Measurements from ENCODE around the gene ITGBL1.

ITGBL1 gene

DNA sequence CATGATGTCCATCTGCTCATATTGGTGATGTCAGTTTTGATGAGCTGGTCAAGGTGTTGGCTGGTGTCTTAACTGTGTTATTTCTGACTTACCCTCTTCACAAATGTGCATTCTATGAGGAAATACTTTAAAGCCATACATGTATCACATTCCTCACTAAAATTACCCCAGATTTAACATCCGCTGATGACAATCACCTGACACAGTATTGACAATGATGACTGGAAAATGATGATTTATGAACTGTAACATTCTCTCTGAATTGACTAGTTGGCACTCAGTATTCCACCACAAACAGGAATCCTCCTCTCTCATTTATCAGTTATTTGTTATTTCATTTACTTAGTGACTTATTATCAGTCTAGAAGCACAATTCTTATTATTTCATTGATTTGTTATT is 117.3 kb downstream of the ITGBL1 start:
- DNase-seq (ENCODE audit: low read depth): no peak
- TF ChIP-seq MYC (IDR thresholded peaks at IDR 0.05; ENCODE audit: low read depth, low read length) (no peak), POLR2A (IDR thresholded peaks at IDR 0.05; ENCODE audit: extremely low read depth, insufficient read length) (no peak)
- TF ChIP-seq, protein P1, sequence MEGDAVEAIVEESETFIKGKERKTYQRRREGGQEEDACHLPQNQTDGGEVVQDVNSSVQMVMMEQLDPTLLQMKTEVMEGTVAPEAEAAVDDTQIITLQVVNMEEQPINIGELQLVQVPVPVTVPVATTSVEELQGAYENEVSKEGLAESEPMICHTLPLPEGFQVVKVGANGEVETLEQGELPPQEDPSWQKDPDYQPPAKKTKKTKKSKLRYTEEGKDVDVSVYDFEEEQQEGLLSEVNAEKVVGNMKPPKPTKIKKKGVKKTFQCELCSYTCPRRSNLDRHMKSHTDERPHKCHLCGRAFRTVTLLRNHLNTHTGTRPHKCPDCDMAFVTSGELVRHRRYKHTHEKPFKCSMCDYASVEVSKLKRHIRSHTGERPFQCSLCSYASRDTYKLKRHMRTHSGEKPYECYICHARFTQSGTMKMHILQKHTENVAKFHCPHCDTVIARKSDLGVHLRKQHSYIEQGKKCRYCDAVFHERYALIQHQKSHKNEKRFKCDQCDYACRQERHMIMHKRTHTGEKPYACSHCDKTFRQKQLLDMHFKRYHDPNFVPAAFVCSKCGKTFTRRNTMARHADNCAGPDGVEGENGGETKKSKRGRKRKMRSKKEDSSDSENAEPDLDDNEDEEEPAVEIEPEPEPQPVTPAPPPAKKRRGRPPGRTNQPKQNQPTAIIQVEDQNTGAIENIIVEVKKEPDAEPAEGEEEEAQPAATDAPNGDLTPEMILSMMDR (IDR thresholded peaks at IDR 0.05; ENCODE audit: low read depth, low read length): no peak
- TF ChIP-seq, protein P2, sequence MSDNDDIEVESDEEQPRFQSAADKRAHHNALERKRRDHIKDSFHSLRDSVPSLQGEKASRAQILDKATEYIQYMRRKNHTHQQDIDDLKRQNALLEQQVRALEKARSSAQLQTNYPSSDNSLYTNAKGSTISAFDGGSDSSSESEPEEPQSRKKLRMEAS (IDR thresholded peaks at IDR 0.05; ENCODE audit: low read depth, low read length): no peak
- no peak overlapping the region for H3K4me3 ChIP-seq (ENCODE audit: low read depth, low read length)

DNA sequence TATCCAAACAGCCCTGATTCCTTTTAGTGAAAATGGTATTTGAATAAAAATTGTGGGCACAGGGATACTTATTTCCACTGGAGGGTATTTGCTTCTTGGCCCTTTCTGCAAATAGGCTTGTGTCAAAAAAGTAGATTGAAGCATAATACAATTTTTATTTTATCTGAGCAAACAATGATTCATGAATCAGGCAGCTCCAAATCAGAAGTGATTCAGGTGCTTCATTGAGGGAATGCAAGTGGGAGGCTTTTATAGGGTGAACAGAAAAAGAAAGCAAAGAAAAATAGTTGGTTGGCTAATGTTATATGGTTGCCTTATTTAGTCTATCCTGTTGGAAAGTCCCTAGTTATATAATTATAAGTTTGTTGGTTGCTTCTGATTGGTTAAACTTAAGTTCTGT is 117.9 kb downstream of the ITGBL1 start:
- TF ChIP-seq, protein P1 (IDR thresholded peaks at IDR 0.05; ENCODE audit: low read depth, low read length): no peak
- no peak for TF ChIP-seq POLR2A (IDR thresholded peaks at IDR 0.05; ENCODE audit: extremely low read depth, insufficient read length)
- no peak for TF ChIP-seq MYC (IDR thresholded peaks at IDR 0.05; ENCODE audit: low read depth, low read length)
- TF ChIP-seq, protein P2 (IDR thresholded peaks at IDR 0.05; ENCODE audit: low read depth, low read length): no peak
- no peak overlapping the region for H3K4me3 ChIP-seq (ENCODE audit: low read depth, low read length)
- no peak for DNase-seq (ENCODE audit: low read depth)

DNA sequence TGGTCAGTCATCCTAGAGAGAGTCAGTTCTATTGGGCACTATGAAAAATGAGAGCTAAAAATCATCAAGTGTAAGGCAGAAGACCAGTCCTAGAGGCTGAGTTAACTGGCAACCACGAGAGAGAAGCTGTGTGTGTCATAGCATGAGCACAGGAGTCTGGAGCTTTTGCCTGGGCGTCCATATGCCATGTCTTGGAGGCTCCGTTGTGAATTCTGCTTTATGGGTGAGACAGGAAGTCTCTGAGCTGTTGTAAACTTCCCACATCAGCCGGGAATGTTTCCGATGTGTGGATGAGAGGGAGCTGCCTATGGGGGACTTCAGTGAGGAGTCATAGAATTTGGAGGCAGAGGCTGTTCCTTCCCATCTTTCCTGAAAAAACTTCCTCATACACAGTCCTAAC is 120.0 kb downstream of the ITGBL1 start:
- no peak overlapping the region for H3K4me3 ChIP-seq (ENCODE audit: low read depth, low read length)
- TF ChIP-seq, protein P1 (IDR thresholded peaks at IDR 0.05; ENCODE audit: low read depth, low read length): no peak
- TF ChIP-seq, protein P2 (IDR thresholded peaks at IDR 0.05; ENCODE audit: low read depth, low read length): no peak
- TF ChIP-seq POLR2A (IDR thresholded peaks at IDR 0.05; ENCODE audit: extremely low read depth, insufficient read length) (no peak), MYC (IDR thresholded peaks at IDR 0.05; ENCODE audit: low read depth, low read length) (no peak)
- no peak for DNase-seq (ENCODE audit: low read depth)

DNA sequence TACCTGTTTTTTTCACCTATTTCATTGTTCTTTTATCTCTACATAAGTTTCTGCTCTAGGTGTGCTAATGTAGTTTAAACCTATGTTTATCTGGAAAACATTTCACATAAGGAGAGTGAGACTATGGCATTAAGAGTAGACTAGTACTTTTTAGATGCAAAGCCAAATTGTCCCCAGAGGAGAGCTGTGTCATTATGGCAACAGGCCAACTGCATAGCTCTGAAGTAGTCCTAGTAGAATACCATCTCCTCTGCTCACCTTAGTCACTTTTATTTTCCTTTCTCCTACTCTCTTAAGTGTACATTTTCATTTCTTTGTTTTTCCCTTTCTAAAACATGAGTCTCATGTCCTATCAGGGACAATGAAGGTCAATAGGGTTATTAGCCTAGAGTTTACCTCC is 123.1 kb downstream of the ITGBL1 start:
- no peak overlapping the region for H3K4me3 ChIP-seq (ENCODE audit: low read depth, low read length)
- DNase-seq (ENCODE audit: low read depth): no peak
- TF ChIP-seq, protein P1 (IDR thresholded peaks at IDR 0.05; ENCODE audit: low read depth, low read length): no peak

DNA sequence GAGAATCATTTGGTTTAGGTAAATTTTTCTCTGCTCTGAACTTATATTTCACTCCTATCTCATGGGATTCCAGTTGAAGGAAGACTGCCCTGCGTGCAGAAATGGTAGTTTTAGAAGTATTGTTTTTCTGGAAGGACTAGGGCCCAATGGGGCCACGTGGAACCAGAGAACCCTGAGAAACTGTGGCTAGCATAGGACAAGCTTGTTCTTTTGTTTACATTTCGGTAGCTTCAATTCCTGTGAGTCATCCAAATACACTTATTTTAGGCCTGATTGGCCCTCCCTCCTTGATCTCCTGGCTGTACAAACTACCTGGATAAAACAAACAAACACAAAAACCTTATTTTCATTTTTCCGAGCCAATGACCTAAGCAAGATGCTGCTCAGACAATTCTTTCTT is 124.0 kb downstream of the ITGBL1 start:
- H3K4me3 ChIP-seq (ENCODE audit: low read depth, low read length): no peak overlapping the region
- DNase-seq (ENCODE audit: low read depth): no peak
- TF ChIP-seq, protein P1 (IDR thresholded peaks at IDR 0.05; ENCODE audit: low read depth, low read length): no peak
- no peak for TF ChIP-seq MYC (IDR thresholded peaks at IDR 0.05; ENCODE audit: low read depth, low read length)
- TF ChIP-seq POLR2A (IDR thresholded peaks at IDR 0.05; ENCODE audit: extremely low read depth, insufficient read length): no peak
- TF ChIP-seq, protein P2 (IDR thresholded peaks at IDR 0.05; ENCODE audit: low read depth, low read length): no peak

DNA sequence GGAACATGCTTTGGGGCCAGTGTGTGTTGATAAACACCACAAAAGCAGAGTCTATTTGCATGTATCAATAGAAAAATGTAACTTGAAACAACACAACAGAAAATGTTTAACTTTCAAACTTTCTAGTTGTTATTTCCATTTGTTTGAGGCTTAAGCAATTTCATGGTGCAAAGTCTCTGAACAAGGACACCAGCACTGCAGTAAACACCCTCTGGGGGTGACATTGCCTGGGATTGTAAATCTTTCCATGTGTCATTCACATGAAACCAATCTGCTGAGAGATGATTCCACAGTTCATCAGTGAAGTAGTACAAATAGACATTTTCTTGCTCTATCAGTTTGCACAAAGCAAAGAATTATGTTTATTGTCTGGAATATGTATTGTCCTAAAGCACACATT is 124.5 kb downstream of the ITGBL1 start:
- H3K4me3 ChIP-seq (ENCODE audit: low read depth, low read length): no peak overlapping the region
- no peak for DNase-seq (ENCODE audit: low read depth)
- no peak for TF ChIP-seq MYC (IDR thresholded peaks at IDR 0.05; ENCODE audit: low read depth, low read length)
- TF ChIP-seq, protein P2 (IDR thresholded peaks at IDR 0.05; ENCODE audit: low read depth, low read length): no peak
- TF ChIP-seq, protein P1 (IDR thresholded peaks at IDR 0.05; ENCODE audit: low read depth, low read length): no peak
- no peak for TF ChIP-seq POLR2A (IDR thresholded peaks at IDR 0.05; ENCODE audit: extremely low read depth, insufficient read length)
